NCI-H748 treated with DMSO at 0.1 percent for 48 hours (cell line): ENCODE data around the gene CLBA1.

Experiments used
- DNase-seq: peaks from one replicate; lab custom pipeline; 2025; lab: John Stamatoyannopoulos, UW

The CLBA1 gene

DNA sequence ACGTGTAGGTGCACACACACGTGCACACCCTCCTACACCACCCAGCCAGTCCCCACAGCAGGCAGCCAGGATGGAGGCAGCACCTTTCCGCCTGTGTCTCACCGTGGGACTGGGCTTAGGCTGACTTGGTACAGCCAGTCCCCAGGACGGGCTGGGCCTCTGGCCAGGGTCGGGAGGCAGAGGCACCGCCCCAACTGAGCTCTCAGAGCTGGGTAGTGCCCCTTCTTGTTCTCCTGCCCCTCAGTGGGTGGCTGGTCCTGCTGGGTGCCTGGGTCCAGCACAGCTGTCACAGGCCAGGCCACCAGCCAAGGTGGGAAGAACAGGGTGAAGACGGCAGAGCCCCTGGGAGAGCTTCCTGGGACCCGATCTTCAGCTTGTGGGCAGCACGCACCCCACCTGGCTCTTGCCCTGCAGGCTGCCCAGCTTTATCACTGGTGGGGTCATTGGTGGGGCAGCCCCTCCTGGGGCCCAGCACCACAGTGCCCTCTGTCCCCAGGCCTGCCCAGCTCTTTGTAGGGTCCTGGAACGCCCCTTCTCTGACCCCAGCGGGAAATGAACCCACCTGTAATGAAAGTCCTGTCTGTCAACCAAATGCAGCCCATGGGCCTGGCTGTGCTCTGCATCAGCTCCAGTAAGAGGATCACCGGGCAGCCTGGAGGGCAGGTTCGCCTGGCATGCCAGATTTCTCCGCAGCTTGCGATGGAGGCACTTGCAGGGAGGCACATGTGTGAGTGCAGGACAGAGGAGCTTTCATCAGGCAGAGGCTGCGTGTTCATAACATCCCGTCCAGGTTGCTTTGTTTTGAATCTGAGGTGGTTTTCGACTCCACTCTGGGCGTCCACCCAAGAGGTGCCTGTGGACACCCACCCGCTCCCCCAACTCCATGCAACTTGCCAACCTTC, 20.6 kb downstream of the CLBA1 start:
- DNase-seq, result no peak

DNA sequence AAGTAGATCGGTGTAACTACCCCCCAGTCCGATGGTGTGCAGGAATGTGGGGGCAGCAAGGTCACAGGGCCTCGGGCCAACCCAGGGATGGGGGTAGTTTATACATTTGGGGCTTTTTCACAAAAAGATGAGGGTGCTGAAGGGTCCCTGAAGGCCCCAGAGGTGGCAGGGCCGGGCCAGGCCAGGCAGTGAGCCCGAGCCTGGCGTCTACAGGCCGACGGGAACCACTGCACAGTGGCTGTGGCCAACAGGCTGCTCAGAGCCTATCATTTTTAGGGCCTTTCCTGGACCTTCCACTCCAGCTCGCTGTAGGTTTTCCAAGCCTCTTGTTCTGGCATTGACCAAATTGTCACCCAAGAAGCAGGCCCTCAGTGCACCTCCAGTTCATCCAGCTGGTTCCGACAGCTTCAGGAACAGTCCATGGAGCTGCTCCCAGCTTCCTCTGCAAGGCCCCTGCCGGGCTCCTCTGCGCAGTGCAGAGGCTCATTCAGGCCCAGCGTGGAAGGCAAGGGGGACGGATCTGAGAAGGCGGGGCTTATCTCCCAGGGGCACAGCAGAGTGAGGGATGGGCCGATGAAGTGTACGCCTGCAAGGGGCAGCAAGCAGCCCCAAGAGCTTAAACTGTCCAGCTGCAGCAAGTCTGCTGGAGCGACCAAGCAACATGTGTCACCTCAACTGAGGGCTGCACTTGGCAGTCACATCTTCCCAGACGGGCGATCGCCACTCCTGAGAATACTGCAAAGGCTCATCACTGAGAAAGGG, 21.4 kb downstream of the CLBA1 start:
- no peak for DNase-seq

DNA sequence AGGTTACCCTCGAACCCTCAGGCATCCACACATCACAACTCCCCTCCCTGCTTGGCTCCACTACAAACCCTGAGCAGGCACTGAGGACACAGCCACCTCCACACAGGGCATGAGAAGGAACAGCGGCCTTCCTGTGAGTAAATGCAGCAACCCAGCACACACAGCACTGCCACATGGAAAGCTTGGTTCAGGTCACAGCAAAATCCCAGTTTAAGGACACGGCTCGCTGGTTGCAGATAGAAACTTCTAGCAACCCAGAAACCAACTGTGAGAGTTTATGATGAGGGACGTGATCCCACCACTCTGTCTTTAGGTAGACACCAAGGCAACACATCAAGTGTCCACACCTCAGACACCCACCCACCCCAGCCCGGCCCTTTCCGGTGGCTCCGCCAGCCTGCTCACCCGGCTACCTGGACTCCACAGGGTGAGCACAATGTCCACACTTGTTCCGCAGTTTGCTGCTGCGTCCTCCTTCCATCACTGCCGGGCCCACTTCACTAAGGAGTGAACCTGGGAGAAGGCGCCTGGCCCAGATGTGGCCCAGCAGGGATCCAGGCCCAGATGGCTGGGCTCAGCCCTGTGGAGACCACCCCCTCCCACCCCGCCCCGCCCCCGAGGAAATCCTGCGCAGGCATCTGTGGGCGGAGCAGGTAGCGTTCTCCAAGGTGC, 22.1 kb downstream of the CLBA1 start:
- no peak for DNase-seq

DNA sequence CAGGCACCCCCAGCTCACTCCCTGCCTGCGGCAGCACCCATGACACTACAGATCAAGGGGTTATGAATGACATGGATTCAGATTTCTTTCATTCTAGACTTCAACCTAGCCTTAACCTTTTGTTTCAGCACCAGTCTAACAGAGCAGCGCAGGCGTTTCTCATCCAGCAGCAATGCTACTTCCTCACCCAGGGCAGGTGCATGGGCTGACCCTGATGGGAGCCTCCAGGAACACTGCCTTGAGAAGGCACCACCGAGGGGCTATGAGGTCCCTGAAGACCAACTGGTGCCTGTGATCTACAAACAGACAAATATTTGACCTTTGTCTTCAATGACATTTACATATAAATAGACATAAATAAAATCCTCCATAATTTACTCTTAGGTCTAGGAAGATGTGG, 24.5 kb downstream of the CLBA1 start:
- DNase-seq, result no peak

DNA sequence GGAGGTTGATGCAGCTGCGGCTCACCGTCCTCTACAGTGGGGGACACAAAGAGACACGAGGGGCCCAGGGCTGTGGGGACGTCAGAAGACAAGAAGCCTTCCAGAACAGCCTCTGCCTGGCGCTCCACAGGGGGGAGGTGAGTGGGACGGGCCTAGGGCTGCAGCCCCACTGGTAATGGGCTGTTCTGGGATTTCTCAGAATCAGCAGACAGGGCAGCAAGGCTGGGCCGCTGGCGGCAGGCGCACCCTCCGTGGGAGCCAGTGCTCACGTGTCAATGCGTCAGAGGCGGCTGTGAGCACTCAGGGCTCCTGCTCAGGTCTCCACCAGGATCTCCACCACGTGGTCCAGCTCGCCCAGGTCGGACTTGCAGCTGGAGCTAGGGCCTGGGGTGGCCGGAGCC, 25.3 kb downstream of the CLBA1 start:
- no peak for DNase-seq

DNA sequence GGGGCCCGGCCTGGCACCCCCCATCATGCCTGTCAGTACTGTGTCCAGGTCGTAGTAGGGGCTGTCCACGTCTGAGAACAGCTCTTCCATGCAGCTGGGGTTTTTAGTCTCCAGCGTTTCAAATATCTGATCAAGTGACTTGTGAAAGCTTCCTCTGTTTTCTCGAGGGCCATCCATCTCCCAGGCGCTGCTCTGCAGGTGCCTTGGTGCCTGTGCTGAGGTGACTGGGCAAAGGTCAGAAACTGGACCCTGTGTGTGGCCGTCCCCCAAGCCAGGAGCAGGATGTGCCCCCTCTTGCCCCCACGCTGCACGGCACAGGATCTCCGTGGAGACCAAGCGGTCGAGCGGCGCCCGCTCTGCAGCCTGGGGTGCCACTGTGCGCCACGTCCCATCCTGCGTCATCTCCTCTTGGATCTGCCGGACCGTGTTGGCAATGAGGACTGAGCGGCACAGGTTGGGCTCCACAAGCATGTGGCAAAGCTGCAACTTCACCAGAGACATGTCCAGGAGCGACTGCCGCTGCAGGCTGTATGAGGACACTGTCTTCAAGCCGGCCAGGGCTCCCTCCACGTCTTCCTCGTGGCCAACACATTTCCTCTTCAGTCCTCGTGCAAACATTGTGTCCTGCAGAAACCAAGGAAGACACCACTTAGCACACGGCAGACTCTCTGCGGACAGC, 25.9 kb downstream of the CLBA1 start:
- no peak for DNase-seq

DNA sequence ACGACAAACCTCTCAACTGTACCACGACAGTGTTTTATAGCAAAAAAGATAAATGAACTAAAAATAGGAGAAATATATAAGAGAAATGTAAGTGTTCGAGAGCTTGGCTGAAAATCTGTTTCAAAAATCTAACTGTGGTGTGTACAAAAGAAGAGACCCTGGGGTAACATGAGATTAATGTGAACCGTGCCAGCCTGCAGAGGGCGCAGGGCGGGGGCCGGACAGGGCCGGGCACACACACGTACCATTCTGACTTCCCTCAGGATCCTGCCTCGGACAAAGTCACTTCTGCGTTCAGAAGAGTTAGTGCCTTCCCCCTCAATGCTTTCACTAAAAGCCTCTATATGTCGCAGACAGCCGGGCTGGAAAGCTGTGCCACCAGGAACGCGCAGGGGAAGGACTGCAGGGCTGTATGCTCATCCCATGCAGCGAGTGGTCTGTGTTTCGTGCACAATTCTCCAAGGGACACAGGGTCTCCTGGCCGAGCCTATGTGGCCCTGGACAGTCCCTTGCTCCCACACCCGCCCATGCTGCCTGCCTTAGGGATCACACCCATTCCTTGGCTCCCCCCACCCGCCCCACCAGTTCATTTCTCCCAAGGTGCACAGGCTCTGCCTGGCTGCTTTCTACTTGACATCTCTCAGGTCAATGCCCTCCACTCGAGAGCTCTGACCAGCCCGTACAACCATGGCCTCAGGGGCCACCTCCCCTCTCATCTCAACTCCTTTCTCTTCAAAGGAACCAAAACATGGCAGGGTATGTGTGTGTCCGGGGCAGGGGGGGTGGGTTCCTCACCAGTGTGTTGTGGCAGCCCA, 26.8 kb downstream of the CLBA1 start:
- no peak for DNase-seq

DNA sequence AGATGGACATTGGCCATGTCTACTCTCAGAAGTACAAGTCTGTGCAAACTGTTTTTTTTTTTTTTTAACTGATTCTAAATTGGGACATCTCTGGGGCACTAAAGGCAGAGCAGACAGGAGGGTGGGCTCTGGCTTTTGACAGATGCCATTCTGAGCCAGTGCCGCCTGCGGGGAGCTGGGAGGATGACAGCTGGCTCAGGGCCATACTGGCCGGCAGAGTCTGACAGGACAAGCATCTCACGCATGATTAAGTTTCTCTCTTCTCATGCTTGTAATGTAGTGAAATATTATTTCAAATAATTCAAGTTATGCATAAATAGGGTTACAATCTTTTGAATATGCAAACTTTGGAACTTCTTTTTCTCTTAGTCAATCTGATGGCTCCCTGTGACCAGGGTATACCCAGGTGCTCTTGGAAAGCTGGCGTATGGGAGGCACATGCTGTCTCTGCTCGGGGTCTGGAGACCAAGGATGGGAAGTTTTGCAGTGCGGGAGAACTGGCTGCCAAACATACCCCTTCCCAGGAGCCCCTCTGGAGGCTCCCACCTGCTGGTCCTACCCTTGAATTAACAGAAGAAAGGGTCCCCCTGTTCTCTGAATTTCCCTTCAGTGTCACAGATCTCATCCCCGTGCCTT, 27.7 kb downstream of the CLBA1 start:
- no peak for DNase-seq

DNA sequence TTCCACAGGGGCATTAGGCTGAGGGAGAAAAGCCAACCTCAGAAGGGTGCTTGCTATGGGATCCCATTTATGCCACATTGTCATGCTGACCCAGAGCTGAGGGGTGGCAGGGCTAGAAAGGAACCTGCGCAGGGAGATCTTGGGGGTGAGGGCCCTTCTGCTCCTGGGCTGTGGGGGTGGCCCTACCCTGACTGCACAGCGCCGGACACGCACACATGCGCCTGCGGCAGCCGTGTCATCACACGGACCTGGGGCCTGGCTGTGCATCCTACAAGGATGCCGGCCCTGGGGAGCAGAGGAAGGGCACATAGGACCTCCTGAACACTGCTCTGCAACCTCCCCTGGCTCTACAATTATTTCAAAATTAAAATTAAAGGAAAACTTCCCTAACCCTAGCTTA, 28.4 kb downstream of the CLBA1 start:
- no peak for DNase-seq

DNA sequence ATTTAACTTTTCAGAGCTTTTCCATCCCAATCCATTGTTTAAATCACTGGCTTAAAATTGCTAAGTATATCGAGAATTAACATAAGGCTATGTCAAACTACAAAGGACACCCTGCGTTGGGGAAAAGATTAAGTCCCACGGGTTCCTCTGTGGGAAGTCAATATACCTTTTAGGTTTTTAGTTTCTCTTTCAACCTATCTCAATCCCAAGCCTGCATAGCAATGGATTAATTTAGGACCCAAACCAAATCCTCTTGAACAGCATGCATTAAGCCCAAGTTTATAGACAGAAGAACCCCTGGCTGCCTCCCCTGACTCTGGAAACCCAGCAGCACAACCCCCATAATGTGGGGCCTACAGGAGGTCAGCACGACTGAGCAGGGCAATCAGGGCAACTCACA, 29.0 kb downstream of the CLBA1 start:
- DNase-seq, result no peak

DNA sequence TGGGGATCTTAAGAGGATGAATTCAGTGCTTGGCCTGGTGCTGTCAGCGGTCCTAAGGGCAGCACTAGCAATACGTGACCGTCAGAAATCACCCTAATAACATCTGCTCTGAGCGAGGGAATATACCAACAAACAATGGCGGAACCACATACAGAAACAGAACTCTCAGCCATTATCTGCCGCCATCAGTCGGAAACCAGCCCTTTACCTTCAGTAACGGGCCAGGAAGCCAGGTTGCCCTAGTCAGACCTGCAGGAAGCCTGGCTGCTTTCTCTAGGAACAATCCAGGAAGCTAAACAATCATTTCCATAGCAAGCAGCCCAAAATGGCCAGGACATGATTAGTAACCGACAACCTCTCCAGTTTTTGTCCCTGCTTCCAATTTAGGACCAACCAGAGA, 29.7 kb downstream of the CLBA1 start:
- no peak for DNase-seq

DNA sequence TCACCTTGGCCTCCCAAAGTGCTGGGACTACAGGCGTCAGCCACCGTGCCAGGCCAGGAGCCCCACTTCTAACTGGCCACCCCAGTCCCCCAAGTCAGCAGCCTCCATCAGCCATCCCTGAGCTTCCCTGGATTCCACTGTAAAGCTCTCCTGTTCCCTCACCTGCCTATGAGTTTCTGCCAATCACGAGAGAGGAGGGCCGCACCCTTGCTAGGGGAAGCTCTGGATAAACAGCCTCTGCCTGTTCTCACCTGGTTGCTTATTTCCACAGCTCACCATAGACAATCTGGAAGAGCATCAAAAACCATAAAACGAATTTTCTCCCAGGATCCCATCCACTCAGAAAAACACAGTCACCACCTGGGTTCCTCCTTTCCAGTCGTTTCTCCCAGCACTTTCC, 30.3 kb downstream of the CLBA1 start:
- no peak for DNase-seq

DNA sequence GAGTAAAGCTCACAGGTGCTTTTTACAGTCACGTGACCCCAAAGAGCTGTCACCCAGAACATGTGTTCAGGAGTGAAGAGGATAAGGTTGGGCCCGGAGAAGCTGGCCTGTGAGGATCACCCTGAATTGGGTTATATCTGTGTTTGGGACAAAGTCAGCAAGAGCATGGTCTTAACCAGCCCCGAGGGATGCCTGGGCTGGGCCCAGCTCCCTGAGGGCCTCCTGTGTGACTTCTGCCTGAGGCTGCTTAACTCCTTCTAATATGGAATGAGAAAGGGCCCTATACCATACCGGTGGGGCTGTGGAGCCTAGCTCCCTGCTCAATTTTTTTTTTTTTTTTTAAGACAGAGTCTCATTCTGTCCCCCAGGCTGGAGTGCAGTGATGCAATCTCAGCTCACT, 32.8 kb downstream of the CLBA1 start:
- DNase-seq, result no peak

DNA sequence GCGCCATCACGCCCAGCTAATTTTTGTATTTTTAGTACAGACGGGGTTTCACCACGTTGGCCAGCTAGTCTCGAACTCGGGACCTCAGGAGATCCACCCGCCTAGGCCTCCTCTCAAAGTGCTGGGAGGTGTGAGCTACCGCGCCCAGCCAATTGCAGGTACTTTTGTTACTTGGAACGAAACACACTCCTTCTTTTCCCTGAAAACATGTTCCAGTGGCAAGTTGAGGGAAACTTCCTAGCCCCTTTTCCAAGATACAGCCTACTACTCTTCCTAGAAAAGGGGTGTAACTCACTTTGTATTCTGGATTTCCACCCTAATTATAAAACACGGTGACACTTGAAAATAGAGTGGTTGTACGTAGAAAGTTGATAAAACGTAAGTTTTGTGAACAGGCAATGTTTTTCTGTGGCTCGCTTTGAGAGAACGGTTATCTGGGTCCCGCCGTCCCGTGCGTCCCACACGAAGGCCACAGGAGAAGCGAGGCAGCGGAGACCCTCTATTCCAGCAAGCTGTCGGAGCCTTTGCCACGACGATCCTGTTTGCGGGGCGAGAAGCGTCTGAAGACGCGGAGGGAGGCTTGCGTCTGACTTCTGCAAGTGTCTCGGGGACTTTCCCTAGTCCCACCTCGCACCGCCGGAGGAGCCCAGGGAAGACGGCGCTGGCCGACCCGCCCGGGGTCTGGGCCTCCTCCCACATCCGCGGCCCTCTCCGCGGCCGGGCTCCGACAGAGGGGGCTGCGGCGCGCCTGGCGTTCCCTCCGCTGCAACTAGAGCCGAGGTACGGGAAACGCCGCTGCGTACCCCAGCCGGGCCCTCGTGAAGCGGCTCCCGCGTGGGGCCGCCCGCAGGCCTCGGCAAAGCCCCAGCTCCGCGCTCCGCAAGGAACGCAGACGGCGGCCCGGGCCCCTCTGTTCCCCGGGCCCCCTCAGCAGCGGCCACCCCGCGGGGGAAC, 34.5 kb downstream of the CLBA1 start:
- peak; percentile 26 for DNase-seq

DNA sequence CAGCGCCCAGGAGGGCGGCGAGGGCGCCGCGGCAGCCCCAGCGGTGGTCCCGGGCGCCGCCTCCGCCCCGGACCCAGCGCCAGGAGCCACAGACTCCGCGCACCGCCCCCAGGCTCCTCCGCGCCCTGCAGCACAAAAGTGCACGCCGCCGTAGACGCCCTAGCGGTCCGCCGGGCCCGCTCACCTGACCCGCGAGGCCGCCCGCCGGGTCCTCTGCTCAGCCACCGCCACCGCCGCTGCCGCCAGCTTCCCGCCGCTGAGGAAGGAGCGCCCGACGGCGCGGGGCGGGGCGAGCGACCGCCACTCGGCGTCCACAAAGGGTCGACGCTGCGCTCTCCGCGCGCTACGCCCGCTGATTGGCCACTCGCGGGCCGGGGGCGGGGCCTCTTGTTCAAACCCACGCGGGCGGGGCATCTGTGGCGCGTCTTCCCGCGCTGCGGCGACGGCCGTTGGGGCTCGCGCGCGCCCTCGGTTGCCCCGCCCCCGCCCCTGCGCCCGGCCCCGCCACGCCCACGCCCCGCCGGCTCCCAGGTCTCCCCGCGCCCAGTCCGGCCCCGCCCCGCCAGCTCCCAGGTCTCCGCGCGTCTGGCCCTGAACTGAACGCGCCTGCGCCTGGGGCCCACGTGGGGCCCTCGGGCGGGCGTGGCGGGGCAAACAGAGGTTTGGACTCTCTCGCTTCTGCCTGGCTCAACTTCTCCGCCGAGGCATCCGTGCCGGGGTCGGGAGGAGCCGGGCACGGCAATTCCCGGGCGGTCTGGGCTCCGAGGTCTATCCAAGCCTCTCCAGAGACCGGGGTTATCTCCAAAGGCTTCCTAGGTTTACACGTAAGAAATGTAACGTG, 35.4 kb downstream of the CLBA1 start, which contains the start of gene CDCA4:
CDCA4 (minus strand) TSS at position 269 of the 841 bp plus-strand sequence. CDS start 9,154 bp downstream, outside the sequence.
- DNase-seq, result peak; percentile 99

DNA sequence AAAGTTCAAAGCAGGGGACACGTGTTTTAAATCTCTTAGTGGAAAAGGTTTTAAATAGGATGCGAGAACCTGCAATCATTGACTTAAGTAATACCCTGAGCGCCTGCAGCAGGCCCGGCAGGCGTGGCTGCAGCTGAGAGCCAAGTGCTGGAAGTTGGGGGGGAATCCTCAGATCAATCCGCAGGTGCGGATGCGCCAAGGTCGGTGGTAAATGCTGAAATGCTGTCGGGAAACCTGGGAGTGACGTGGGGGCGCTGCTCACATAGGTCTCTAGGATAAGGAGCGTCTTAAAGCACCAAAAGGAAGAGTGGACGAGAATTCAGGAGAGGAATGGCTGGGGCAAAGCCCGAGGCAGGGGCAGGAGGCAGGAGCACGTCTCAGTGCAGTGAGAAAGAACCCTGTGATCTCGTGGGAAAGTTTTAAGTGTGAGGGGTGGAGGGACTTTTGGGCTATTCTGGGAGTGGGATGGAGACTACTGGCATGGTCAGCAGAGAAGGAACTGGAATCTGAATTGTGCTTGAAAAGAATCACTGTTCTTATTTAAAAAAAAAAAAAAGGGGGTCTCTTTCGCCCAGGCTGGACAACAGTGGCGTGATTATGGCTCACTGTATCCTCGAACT, 36.2 kb downstream of the CLBA1 start:
- DNase-seq, result peak; percentile 78

DNA sequence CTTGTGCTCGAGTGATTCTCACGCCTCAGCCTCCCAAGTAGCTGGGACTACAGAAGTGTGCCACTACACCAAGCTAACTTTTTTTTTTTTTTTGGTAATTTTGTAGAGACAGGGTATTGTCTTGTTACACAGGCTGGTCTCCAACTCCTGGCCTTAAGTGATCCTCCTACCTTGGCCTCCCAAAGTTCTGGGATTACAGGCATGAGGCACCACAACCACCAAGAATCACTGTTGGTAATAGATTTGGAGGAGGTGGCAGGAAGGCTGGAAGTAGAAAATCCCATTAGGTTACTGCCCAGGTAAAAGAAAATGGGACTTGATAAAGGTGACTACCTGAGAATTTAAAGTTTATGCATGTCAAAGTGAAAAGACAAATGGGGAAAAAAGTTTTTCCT, 36.7 kb downstream of the CLBA1 start:
- no peak for DNase-seq

DNA sequence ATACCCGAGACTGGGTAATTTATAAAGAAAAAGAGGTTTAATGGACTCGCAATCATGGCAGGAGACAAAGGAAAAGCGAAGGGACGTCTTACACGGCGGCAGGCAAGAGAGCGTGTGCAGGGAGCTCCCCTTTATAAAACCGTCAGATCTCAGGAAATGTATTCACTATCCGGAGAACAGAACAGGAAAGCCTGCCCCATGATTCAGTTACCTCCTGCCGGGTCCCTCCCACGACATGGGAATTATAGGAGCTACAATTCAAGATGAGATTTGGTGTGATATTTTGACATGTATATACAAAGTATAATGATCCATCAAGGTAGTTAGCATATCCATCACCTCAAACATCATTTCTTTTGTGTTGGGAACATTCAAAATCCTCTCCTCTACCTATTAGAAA, 37.6 kb downstream of the CLBA1 start:
- no peak for DNase-seq
